Measurements from ENCODE around the gene HRH3. TPM values are rescaled to one million over a fixed set of nuclear protein-coding genes. Genes with fewer than 3 reads are reported as not detected.
A peak's percentile ranks its signal among the peaks of the same experiment; 100 is the strongest.

Gene HRH3
- total RNA-seq, 1 donor from 2014 or later = not detected

- Mint-ChIP-seq H3K4me3 (no peak overlapping the region), H3K4me1 (peaks cover 29% of the 10 kb centered on the region), H3K27me3 (no peaks in the 10 kb centered on the region), H3K36me3 (ENCODE audit: low read depth) (peaks cover 18% of the 10 kb centered on the region), H3K27ac (no peak overlapping the region), H3K9me3 (no peaks in the 10 kb centered on the region)
- ChIA-PET CTCF (no interaction called here), POLR2A (no interaction called here)
- intact Hi-C loops (cut with micrococcal nuclease) = no loop called here
- DNase-seq = no peak
- no peak for TF ChIP-seq CTCF (IDR thresholded peaks at IDR 0.05)
- no peak for ATAC-seq (ENCODE audit: low read depth)
Measured at GRCh38 chr20:62205618-62206387, 14.3 kb downstream of the HRH3 start.

GRCh38 chr20:62203378-62204030, 16.6 kb downstream of the HRH3 start:
- H3K27ac Mint-ChIP-seq = no peak overlapping the region
- no peak overlapping the region for H3K4me3 Mint-ChIP-seq
- ChIA-PET POLR2A (no interaction called here), CTCF (no interaction called here)
- H3K9me3 Mint-ChIP-seq = no peaks in the 10 kb centered on the region
- no peak for DNase-seq
- H3K27me3 Mint-ChIP-seq = no peaks in the 10 kb centered on the region
- peaks cover 33% of the 10 kb centered on the region for H3K4me1 Mint-ChIP-seq
- intact Hi-C loops (cut with micrococcal nuclease) = loop anchor here (5.0 kb wide), 1 partner anchor 34 kb away; the partner anchor contains the start of gene OSBPL2
- peaks cover 39% of the 10 kb centered on the region for H3K36me3 Mint-ChIP-seq (ENCODE audit: low read depth)
- no peak for ATAC-seq (ENCODE audit: low read depth)
- no peak for TF ChIP-seq CTCF (IDR thresholded peaks at IDR 0.05)

- Mint-ChIP-seq H3K4me3 (no peak overlapping the region), H3K9me3 (no peaks in the 10 kb centered on the region), H3K27ac (no peak overlapping the region), H3K4me1 (peaks cover 33% of the 10 kb centered on the region), H3K36me3 (ENCODE audit: low read depth) (peaks cover 45% of the 10 kb centered on the region), H3K27me3 (no peaks in the 10 kb centered on the region)
- DNase-seq = no peak
- POLR2A ChIA-PET = interaction anchor here (0.6 kb wide), 1 partner anchor 10 kb away, joined by 3 read pairs; no protein-coding TSS in a partner anchor
- ATAC-seq (ENCODE audit: low read depth) = no peak
- no peak for TF ChIP-seq CTCF (IDR thresholded peaks at IDR 0.05)
- CTCF ChIA-PET = no interaction called here
- intact Hi-C loops (cut with micrococcal nuclease) = loop anchor here (5.0 kb wide), 1 partner anchor 34 kb away; the partner anchor contains the start of gene OSBPL2
Measured at GRCh38 chr20:62202676-62203377, 17.3 kb downstream of the HRH3 start.

GRCh38 chr20:62202083-62202395, 18.0 kb downstream of the HRH3 start:
- DNase-seq = no peak
- H3K27me3 Mint-ChIP-seq = no peaks in the 10 kb centered on the region
- no peak overlapping the region for H3K27ac Mint-ChIP-seq

More at GRCh38 chr20:62202083-62202395, 18.0 kb downstream of the HRH3 start:
- ChIA-PET CTCF (interaction anchor here (0.6 kb wide), 1 partner anchor 78 kb away, joined by 3 read pairs; no protein-coding TSS in a partner anchor), POLR2A (interaction anchor here (0.6 to 1.0 kb wide), 2 partner anchors 9 to 36 kb away, joined by 3 read pairs; no protein-coding TSS in a partner anchor)
- intact Hi-C loops (cut with micrococcal nuclease) = loop anchor here (5.0 kb wide), 1 partner anchor 35 kb away; the partner anchor contains the start of gene OSBPL2
- Mint-ChIP-seq H3K4me1 (peaks cover 33% of the 10 kb centered on the region), H3K36me3 (ENCODE audit: low read depth) (peaks cover 50% of the 10 kb centered on the region), H3K9me3 (no peaks in the 10 kb centered on the region), H3K4me3 (peak overlapping the region; percentile 75)
- no peak for TF ChIP-seq CTCF (IDR thresholded peaks at IDR 0.05)
- ATAC-seq (ENCODE audit: low read depth) = peak; percentile 19

All from activated B cell treated with CpG ODN at 0.5 μM for 24 hours (primary cell).